Panc1 (cell line): Measurements from ENCODE around the gene PDE1C. TPM values are rescaled to one million over a fixed set of nuclear protein-coding genes. Genes with fewer than 3 reads are reported as not detected.

Source experiments
- ATAC-seq: fragments of 200-7000 bp; cut with Tn5 transposase; 2 replicates; pipeline ENCODE4 v1.9.1; 2020; ENCODE audit warnings: mild to moderate bottlenecking, moderate library complexity
- BruUV-seq: library from RNA; stranded (reverse); fragments of 400-500 nt; replicated peaks from 2 replicates; lab custom pipeline; 2021; lab: Mats Ljungman, UMichigan
- CTCF ChIA-PET: fragments of 300-600 bp; sonication (Branson Sonifier 250); formaldehyde crosslinking; loops from one replicate; lab custom pipeline; 2022; ENCODE audit warnings: antibody characterized with exemption; lab: Charles Lee
- POLR2A ChIA-PET: fragments of 300-600 bp; sonication (Branson Sonifier 250); formaldehyde crosslinking; loops from one replicate; lab custom pipeline; 2022; ENCODE audit warnings: antibody characterized with exemption; lab: Charles Lee
- DNase-seq: peaks from one replicate; pipeline ENCODE4 v3.0.0-alpha.2; 2010; ENCODE audit warnings: low read depth, low spot score
- H3K27ac ChIP-seq: 2 replicates; pipeline ENCODE4 v1.5.1; 2011; ENCODE audit warnings: mild to moderate bottlenecking, low read length, inconsistent platforms
- H3K27me3 ChIP-seq: fragments of 200-500 bp; sonication (Bioruptor generic); 2 replicates; pipeline ENCODE4 v1.6.0; 2014; ENCODE audit warnings: low read length, inconsistent platforms; ENCODE audit not compliant: control insufficient read depth, insufficient read depth
- H3K36me3 ChIP-seq: fragments of 200-500 bp; sonication (Bioruptor generic); 2 replicates; pipeline ENCODE4 v1.5.1; 2014; ENCODE audit warnings: inconsistent platforms, mild to moderate bottlenecking, low read length, moderate library complexity; ENCODE audit not compliant: control insufficient read depth, insufficient read depth
- H3K4me1 ChIP-seq: 2 replicates; pipeline ENCODE4 v1.5.1; 2011; ENCODE audit warnings: inconsistent platforms, mild to moderate bottlenecking, low read length, moderate library complexity; ENCODE audit not compliant: control insufficient read depth, insufficient read depth
- H3K4me3 ChIP-seq, 2 experiments: 2 replicates each; pipeline ENCODE4 v1.5.1; 2011 to 2012; ENCODE audit warnings: low read depth in 2 of 2, low read length in 2 of 2, mild to moderate bottlenecking in 2 of 2, inconsistent platforms in 1 of 2, moderate library complexity in 1 of 2
- H3K9me3 ChIP-seq: fragments of 200-500 bp; sonication (Bioruptor generic); 2 replicates; pipeline ENCODE4 v1.5.1; 2014; ENCODE audit warnings: low read depth, mild to moderate bottlenecking, inconsistent platforms, low read length, moderate library complexity; ENCODE audit not compliant: control insufficient read depth, insufficient read depth
- POLR2AphosphoS5 ChIP-seq: IDR thresholded peaks from 2 replicates; pipeline ENCODE4 v1.6.1; 2012; ENCODE audit warnings: mild to moderate bottlenecking, low read depth, low read length, moderate library complexity
- SIN3A ChIP-seq: IDR thresholded peaks from 2 replicates; pipeline ENCODE4 v1.6.1; 2012; ENCODE audit warnings: low read depth, mild to moderate bottlenecking, low read length, moderate library complexity, borderline replicate concordance; ENCODE audit not compliant: insufficient read depth
- TCF7L2 ChIP-seq: IDR thresholded peaks from 2 replicates; pipeline ENCODE4 v1.6.1; 2011; ENCODE audit warnings: mild to moderate bottlenecking, low read depth, low read length, inconsistent platforms
- in situ Hi-C: cut with HindIII; loops from 2 replicates; pipeline ENCODE4 v1.10.0; 2016; ENCODE audit warnings: low sequenced_read_pairs, low pct_unique_long_range_greater_than_20kb
- intact Hi-C: fragments of 100-400 bp; cut with micrococcal nuclease; formaldehyde crosslinking; loops from one replicate; pipeline ENCODE4 v1.10.0; 2022; ENCODE audit not compliant: unreplicated experiment
- total RNA-seq: library from RNA; stranded (reverse); gene quantifications from one replicate; pipeline ENCODE4 v1.2.1, GENCODE V29; 2021; ENCODE audit not compliant: unreplicated experiment
- TF ChIP-seq, protein P1 (sequence below), 2 experiments: IDR thresholded peaks; 2 replicates each; pipeline ENCODE4 v1.6.1; 2011 to 2012; ENCODE audit warnings: low read depth in 2 of 2, control low read depth in 1 of 2, low read length in 1 of 2, mild to moderate bottlenecking in 1 of 2, moderate library complexity in 1 of 2; ENCODE audit not compliant: insufficient read depth in 1 of 2
- TF ChIP-seq, protein P2 (sequence below): fragments of 450-650 bp; IDR thresholded peaks from 2 replicates; pipeline ENCODE4 v1.5.1; 2017; ENCODE audit warnings: mild to moderate bottlenecking

Gene PDE1C
- total RNA-seq, 1 experiment from 2014 or later = not detected

DNA sequence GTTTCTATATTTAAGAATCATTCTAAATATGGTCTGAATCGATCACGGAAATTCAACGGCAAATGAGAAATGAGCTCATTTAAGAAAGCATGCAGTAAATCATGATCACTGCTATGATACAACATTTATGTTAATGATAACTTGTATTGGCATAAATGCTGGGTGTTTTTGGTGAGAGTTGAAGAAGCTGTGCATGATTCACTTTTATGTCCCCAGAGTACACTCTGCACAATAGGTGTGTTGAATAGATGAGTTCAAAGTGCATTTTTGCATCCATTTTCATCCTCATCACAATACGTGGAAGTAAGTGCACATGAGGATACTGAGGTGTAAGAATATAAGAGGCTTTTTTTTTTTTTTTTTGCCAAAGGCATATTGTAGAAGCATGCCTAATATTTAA, 213.9 kb downstream of the PDE1C start:
- no peaks in the 10 kb centered on the region for H3K36me3 ChIP-seq
- no peaks in the 10 kb centered on the region for H3K4me1 ChIP-seq
- DNase-seq = no peak
- in situ Hi-C loops = no loop called here
- ATAC-seq = no peak
- H3K27ac ChIP-seq = no peak overlapping the region
- ChIA-PET CTCF (no interaction called here), POLR2A (no interaction called here)
- intact Hi-C loops = no loop called here
- no TSS peak for BruUV-seq
- H3K9me3 ChIP-seq = no peaks in the 10 kb centered on the region
- H3K4me3 ChIP-seq = no peak overlapping the region
- no peaks in the 10 kb centered on the region for H3K27me3 ChIP-seq
- TF ChIP-seq POLR2AphosphoS5 = no peak
- TF ChIP-seq, protein P1, sequence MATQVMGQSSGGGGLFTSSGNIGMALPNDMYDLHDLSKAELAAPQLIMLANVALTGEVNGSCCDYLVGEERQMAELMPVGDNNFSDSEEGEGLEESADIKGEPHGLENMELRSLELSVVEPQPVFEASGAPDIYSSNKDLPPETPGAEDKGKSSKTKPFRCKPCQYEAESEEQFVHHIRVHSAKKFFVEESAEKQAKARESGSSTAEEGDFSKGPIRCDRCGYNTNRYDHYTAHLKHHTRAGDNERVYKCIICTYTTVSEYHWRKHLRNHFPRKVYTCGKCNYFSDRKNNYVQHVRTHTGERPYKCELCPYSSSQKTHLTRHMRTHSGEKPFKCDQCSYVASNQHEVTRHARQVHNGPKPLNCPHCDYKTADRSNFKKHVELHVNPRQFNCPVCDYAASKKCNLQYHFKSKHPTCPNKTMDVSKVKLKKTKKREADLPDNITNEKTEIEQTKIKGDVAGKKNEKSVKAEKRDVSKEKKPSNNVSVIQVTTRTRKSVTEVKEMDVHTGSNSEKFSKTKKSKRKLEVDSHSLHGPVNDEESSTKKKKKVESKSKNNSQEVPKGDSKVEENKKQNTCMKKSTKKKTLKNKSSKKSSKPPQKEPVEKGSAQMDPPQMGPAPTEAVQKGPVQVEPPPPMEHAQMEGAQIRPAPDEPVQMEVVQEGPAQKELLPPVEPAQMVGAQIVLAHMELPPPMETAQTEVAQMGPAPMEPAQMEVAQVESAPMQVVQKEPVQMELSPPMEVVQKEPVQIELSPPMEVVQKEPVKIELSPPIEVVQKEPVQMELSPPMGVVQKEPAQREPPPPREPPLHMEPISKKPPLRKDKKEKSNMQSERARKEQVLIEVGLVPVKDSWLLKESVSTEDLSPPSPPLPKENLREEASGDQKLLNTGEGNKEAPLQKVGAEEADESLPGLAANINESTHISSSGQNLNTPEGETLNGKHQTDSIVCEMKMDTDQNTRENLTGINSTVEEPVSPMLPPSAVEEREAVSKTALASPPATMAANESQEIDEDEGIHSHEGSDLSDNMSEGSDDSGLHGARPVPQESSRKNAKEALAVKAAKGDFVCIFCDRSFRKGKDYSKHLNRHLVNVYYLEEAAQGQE (IDR thresholded peaks at IDR 0.05; ENCODE audit: insufficient read depth in 1 of 2, low read depth in 2 of 2, low read length in 1 of 2) = no peak
- TF ChIP-seq TCF7L2 = no peak
- no peak for TF ChIP-seq SIN3A
- TF ChIP-seq, protein P2, sequence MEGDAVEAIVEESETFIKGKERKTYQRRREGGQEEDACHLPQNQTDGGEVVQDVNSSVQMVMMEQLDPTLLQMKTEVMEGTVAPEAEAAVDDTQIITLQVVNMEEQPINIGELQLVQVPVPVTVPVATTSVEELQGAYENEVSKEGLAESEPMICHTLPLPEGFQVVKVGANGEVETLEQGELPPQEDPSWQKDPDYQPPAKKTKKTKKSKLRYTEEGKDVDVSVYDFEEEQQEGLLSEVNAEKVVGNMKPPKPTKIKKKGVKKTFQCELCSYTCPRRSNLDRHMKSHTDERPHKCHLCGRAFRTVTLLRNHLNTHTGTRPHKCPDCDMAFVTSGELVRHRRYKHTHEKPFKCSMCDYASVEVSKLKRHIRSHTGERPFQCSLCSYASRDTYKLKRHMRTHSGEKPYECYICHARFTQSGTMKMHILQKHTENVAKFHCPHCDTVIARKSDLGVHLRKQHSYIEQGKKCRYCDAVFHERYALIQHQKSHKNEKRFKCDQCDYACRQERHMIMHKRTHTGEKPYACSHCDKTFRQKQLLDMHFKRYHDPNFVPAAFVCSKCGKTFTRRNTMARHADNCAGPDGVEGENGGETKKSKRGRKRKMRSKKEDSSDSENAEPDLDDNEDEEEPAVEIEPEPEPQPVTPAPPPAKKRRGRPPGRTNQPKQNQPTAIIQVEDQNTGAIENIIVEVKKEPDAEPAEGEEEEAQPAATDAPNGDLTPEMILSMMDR = no peak

DNA sequence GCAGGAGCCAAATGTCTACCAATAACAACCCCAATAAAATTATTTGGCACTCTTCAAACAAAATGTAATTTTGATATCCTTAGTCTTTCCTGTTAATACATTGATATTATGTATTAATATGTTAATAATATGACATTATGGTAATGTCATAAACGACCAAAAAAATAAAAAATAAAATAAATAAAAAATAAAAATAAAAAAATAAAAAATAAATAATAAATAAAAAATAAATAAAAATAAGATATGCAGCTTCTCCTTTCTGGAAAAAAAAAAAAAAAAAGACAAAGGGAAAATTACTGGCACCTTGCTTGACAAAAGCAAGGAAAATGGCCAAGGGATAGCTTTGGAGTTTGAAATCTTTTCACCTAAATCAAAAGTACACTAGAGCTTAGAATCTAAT, 214.7 kb downstream of the PDE1C start:
- H3K4me1 ChIP-seq = no peaks in the 10 kb centered on the region
- no peak overlapping the region for H3K27ac ChIP-seq
- no peak overlapping the region for H3K4me3 ChIP-seq
- ATAC-seq = no peak
- ChIA-PET POLR2A (no interaction called here), CTCF (no interaction called here)
- intact Hi-C loops (no loop called here), in situ Hi-C loops (no loop called here)
- H3K27me3 ChIP-seq = no peaks in the 10 kb centered on the region
- BruUV-seq = no TSS peak
- no peaks in the 10 kb centered on the region for H3K9me3 ChIP-seq
- no peak for DNase-seq
- no peaks in the 10 kb centered on the region for H3K36me3 ChIP-seq
- TF ChIP-seq, protein P1 (IDR thresholded peaks at IDR 0.05; ENCODE audit: insufficient read depth in 1 of 2, low read depth in 2 of 2, low read length in 1 of 2) = no peak
- TF ChIP-seq, protein P2 = no peak
- TF ChIP-seq POLR2AphosphoS5 (no peak), SIN3A (no peak), TCF7L2 (no peak)
